Measurements from ENCODE around the gene CORO1C.

GRCh38 chr12:108616359-108616758 is 115.0 kb downstream of the CORO1C start:
- TF ChIP-seq GATA2 (IDR thresholded peaks at IDR 0.05; ENCODE audit: low read depth, low read length) (no peak), GATA3 (IDR thresholded peaks at IDR 0.05; ENCODE audit: low read depth, low read length) (no peak)

All from SH-SY5Y (cell line).